HUES48 (cell line): ENCODE data around the gene MANSC4.
"Not testable (repeated sequence)": the region's sequence is repeated elsewhere in the genome, so short reads cannot be mapped to it uniquely, and the experiment has no call there.

Source experiments
- H3K27ac ChIP-seq: one replicate; pipeline ENCODE4 v1.7.0; 2013; ENCODE audit warnings: low read depth, low read length, inconsistent platforms
- H3K27me3 ChIP-seq: 2 replicates; pipeline ENCODE4 v1.6.1; 2013; ENCODE audit warnings: mild to moderate bottlenecking, low read length; ENCODE audit not compliant: control insufficient read depth, insufficient read depth
- H3K36me3 ChIP-seq: 2 replicates; pipeline ENCODE4 v1.6.1; 2013; ENCODE audit warnings: low read length; ENCODE audit not compliant: control insufficient read depth, insufficient read depth
- H3K4me1 ChIP-seq: 2 replicates; pipeline ENCODE4 v1.6.1; 2013; ENCODE audit warnings: mild to moderate bottlenecking, low read length; ENCODE audit not compliant: control insufficient read depth, insufficient read depth
- H3K4me3 ChIP-seq: 2 replicates; pipeline ENCODE4 v1.5.1; 2013; ENCODE audit warnings: mild to moderate bottlenecking, low read depth, low read length
- H3K9ac ChIP-seq: 2 replicates; pipeline ENCODE4 v1.6.1; 2013; ENCODE audit warnings: mild to moderate bottlenecking, low read depth, low read length, moderate library complexity
- H3K9me3 ChIP-seq: 2 replicates; pipeline ENCODE4 v1.6.1; 2013; ENCODE audit warnings: low read length; ENCODE audit not compliant: control insufficient read depth, insufficient read depth

The MANSC4 gene

GRCh38 chr12:27751386-27752047, 28.5 kb downstream of the MANSC4 start:
- H3K9me3 ChIP-seq, result no peaks in the 10 kb centered on the region
- H3K4me1 ChIP-seq, result no peaks in the 10 kb centered on the region
- no peak overlapping the region for H3K27ac ChIP-seq
- no peak overlapping the region for H3K9ac ChIP-seq
- H3K4me3 ChIP-seq, result no peak overlapping the region
- H3K36me3 ChIP-seq, result peaks cover 29% of the 10 kb centered on the region
- H3K27me3 ChIP-seq, result no peaks in the 10 kb centered on the region

DNA sequence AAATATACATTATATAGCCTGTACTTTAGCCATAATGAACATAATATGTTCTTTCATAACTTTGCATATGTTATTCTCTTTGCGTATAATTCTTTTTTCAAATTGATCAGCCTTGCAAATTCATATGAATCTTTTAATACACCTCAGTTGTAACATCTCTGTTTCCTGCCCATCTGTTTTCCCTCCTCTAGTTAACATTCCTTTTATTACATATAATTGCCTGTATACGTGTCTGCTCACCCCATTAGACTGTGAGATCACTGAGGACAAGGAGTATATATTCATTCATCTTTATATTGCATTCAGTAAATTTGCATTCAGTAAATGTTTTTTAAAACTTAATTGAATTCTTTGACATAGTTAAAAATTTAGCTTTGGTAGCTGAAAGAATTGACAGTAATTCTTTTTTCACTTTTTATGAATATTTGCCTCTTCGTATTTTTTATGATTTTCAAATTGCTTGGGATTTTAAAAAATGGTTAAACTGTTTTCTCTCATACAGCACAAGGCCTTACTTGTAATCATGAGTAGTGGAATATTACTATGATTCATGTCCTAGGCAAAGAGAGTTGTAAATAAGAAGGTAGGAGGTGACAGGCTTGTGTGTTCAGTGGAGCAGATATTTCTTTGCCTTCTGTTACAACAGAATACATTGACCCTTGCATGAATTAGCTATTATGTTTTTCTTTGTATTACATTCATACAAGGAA, 32.8 kb downstream of the MANSC4 start:
- no peak overlapping the region for H3K9ac ChIP-seq
- no peaks in the 10 kb centered on the region for H3K4me1 ChIP-seq
- H3K27ac ChIP-seq, result no peak overlapping the region
- H3K4me3 ChIP-seq, result no peak overlapping the region
- no peaks in the 10 kb centered on the region for H3K27me3 ChIP-seq
- H3K36me3 ChIP-seq, result peaks cover 27% of the 10 kb centered on the region
- no peaks in the 10 kb centered on the region for H3K9me3 ChIP-seq

GRCh38 chr12:27745734-27746133, 34.3 kb downstream of the MANSC4 start:
- peaks cover 27% of the 10 kb centered on the region for H3K36me3 ChIP-seq

DNA sequence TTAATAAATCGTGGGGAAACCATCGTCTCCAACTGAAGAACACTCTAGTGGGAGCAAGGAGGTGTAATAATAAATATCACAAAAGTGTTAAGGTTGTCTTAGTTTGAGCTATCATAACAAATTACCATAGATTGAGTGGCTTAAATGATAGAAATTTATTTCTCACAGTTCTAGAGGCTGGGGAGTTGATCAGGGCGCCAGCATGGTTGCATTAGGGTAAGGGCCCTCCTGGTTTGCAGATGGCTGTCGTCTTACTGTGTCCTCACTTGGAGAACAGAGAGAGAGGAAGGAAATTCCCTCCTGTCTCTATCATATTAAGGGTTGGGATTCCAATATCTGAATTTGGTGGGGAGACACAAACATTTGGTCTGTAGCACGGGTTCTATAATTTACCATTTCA, 36.4 kb downstream of the MANSC4 start:
- H3K36me3 ChIP-seq, result peaks cover 37% of the 10 kb centered on the region

More at GRCh38 chr12:27745734-27746133, 34.3 kb downstream of the MANSC4 start:
- H3K4me3 ChIP-seq, H3K9me3 ChIP-seq, H3K4me1 ChIP-seq, H3K9ac ChIP-seq, H3K27me3 ChIP-seq, H3K27ac ChIP-seq: not testable (repeated sequence)

GRCh38 chr12:27734321-27734720, 45.7 kb downstream of the MANSC4 start:
- H3K36me3 ChIP-seq, result peaks cover 75% of the 10 kb centered on the region

More for the DNA sequence above, 36.4 kb downstream of the MANSC4 start:
- H3K27me3 ChIP-seq, result no peaks in the 10 kb centered on the region
- H3K4me3 ChIP-seq, result no peak overlapping the region
- H3K9ac ChIP-seq, result no peak overlapping the region
- H3K27ac ChIP-seq, result no peak overlapping the region
- H3K4me1 ChIP-seq, result no peaks in the 10 kb centered on the region
- no peaks in the 10 kb centered on the region for H3K9me3 ChIP-seq

DNA sequence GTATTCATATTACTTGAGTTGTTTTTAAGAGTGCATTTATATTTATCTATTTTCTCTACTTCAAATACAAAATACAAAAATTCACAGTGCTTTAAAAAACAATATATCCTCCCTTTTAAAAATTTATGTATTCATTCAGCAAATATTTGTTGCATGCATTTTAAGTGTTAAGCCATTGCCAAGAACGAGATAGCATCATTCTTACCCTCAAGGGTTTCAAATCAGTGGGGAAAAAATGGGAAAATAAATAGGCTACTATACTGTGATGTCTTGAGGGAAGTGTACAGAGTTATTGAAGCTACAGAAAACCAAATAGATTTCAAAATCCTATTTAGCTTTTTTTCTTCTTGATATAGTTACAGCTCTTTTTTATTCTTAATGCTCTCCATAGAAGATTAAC, 46.2 kb downstream of the MANSC4 start:
- Histone ChIP-seq H3K4me1 (no peaks in the 10 kb centered on the region), H3K9ac (no peak overlapping the region), H3K27me3 (no peaks in the 10 kb centered on the region), H3K9me3 (no peaks in the 10 kb centered on the region), H3K4me3 (no peak overlapping the region), H3K36me3 (peaks cover 71% of the 10 kb centered on the region), H3K27ac (no peak overlapping the region)

More at GRCh38 chr12:27734321-27734720, 45.7 kb downstream of the MANSC4 start:
- H3K4me1 ChIP-seq, H3K27me3 ChIP-seq, H3K9ac ChIP-seq, H3K27ac ChIP-seq, H3K9me3 ChIP-seq, H3K4me3 ChIP-seq: not testable (repeated sequence)

DNA sequence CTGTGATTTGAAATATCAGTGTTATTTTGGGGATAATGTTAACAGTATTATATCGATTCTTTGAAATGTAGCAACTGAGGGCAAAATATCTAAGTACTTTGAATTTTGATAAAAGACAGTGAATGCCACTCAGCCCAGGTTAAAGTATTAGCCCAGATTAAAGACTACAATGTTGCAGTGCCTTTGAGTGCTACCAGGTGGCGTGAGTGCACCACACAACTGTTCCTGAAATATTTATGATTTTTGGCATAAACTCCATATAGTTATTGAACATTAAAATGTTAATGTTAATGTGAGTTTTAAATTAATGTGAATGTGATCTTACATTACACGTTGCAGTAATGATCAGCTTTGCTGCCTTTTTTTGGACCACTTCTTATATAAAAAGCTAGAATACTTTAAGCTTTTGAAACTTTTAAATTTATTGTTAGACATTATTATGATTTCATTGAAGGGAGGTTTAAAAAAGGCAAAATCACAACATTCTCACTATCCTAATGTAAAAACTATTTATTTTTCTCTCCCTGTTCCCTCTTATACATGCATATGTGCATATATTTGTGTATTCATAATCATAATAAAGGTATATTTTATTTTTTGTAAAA, 46.9 kb downstream of the MANSC4 start:
- H3K27ac ChIP-seq, result no peak overlapping the region
- H3K9ac ChIP-seq, result no peak overlapping the region
- H3K4me3 ChIP-seq, result no peak overlapping the region
- no peaks in the 10 kb centered on the region for H3K27me3 ChIP-seq
- peaks cover 65% of the 10 kb centered on the region for H3K36me3 ChIP-seq
- H3K4me1 ChIP-seq, result no peaks in the 10 kb centered on the region
- H3K9me3 ChIP-seq, result no peaks in the 10 kb centered on the region

- Histone ChIP-seq H3K36me3 (peaks cover 59% of the 10 kb centered on the region), H3K9me3 (no peaks in the 10 kb centered on the region), H3K27ac (no peak overlapping the region), H3K9ac (no peak overlapping the region), H3K4me3 (no peak overlapping the region), H3K27me3 (no peaks in the 10 kb centered on the region), H3K4me1 (no peaks in the 10 kb centered on the region)
Observed at GRCh38 chr12:27732281-27732680, 47.8 kb downstream of the MANSC4 start.

- no peaks in the 10 kb centered on the region for H3K27me3 ChIP-seq
- no peaks in the 10 kb centered on the region for H3K4me1 ChIP-seq
- no peak overlapping the region for H3K4me3 ChIP-seq
- no peaks in the 10 kb centered on the region for H3K9me3 ChIP-seq
- H3K36me3 ChIP-seq, result peaks cover 57% of the 10 kb centered on the region
- H3K9ac ChIP-seq, result no peak overlapping the region
- H3K27ac ChIP-seq, result no peak overlapping the region
Observed at GRCh38 chr12:27730097-27730588, 49.9 kb downstream of the MANSC4 start.

DNA sequence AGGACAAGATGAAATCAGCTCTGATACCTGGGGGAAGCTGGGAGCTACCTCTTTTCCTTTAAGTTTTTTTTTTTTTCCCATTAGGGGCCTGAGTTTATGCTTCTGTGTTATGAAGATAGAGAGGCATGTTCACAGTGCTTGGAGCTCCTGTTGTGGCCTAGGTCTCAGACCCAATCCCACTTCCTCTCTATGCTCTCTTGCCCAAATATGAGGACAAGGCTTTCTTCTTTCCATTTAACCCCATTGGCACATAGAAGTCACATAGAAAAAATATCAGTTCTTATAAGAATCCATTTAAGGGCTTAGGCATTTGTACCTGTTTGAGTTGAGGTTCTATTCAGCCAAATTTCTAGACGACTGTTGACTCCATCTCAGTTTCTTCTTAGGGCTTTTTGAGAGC, 56.8 kb downstream of the MANSC4 start:
- Histone ChIP-seq H3K36me3 (peaks cover 78% of the 10 kb centered on the region), H3K9me3 (no peaks in the 10 kb centered on the region), H3K4me3 (no peak overlapping the region), H3K27me3 (no peaks in the 10 kb centered on the region), H3K9ac (no peak overlapping the region), H3K27ac (no peak overlapping the region), H3K4me1 (no peaks in the 10 kb centered on the region)
